Stimulated activated CD4-positive, alpha-beta T cell treated with anti-CD3 and anti-CD28 coated beads, Interleukin-12 subunit alpha, Interleukin-12 subunit beta, amount 100 ng/mL, for 24 hours (primary cell): ENCODE measurements around the gene NOX3.

Experiments used
- DNase-seq, 2 experiments: peaks; one replicate each; pipeline ENCODE4 v3.0.0-alpha.2; 2020; ENCODE audit warnings: low read depth in 2 of 2

Gene NOX3

GRCh38 chr6:155399062-155399744, 56.4 kb downstream of the NOX3 start:
- no peak for DNase-seq

DNA sequence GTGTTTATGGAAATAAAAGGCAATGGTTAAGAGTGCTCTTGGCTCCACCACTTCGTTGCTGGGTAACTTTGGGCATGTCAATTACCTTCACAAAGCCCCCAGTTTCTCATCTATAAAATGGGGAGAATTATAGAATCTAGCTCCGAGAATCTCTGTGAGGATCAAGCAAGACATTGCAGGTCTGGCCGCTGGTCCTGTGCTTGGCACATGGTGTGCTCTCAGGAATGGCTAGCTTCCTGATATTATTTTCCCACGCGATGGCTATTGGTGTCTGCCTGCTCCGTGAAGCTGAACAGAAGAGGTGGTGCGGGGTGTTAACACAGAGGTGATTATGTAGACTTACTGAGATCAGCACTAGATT, 57.0 kb downstream of the NOX3 start:
- no peak for DNase-seq

DNA sequence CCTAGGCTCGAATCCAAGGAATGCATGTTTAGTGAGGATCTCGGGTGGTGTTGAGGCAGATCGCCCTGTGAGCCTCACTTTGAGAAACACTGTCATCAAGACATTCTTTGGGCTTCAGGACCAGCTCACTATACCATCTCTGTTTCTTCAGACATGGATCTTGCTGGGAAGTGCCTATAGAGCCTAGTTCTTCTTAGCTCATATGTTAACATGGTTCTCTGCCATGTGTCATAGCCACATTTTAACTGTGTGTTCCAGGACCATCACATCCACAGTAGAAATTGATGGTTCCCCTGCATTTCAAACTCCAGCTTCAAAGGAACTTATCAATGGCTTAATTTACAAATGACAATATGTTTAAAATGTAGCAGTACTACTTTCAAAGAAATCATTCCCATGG, 57.4 kb downstream of the NOX3 start:
- no peak for DNase-seq

DNA sequence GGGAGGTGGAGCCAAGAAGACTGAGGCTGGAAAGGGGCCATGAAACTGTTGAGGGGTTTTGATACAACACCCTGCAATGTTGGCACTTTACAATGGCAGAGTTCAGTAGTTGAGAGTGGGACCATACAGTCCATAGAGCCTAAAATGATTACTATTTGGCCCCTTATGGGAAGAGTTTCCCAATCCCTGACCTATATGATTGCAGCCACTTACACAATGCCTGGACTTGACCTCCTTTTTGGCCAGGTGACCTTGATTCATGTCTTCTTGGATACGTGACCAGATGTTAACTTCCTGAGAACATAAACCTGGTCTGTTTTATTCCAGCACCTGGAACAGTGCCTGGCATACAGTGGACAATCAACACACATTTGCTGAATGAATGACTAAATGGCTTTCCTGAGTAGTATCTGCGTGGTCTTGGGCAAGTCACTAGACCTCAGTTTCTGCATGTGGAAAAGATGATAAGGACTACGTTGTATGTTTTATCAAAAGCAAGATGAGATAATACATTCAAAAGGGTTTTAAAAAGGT, 58.4 kb downstream of the NOX3 start:
- no peak for DNase-seq

- DNase-seq = no peak
These were observed 59.0 kb downstream of the NOX3 start for GRCh38 chr6:155396605-155397004.

DNA sequence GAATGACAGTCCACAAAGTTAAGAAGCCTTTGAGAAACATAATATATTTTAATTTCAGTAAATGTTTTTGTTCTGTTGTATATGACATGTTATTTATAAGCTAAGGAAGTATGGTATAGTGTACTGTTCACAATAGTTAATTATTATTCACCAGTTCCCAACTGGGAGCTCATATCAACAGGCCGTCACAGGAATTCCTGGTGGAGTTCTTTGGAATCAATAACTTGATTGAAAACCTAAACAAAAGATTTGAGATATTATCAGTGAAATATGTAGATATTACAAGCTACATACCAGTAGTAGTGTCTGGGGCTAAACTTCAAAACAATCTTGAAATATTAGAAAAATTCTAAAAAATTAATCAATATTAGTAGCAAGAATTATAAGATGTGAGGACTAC, 60.3 kb downstream of the NOX3 start:
- no peak for DNase-seq

DNA sequence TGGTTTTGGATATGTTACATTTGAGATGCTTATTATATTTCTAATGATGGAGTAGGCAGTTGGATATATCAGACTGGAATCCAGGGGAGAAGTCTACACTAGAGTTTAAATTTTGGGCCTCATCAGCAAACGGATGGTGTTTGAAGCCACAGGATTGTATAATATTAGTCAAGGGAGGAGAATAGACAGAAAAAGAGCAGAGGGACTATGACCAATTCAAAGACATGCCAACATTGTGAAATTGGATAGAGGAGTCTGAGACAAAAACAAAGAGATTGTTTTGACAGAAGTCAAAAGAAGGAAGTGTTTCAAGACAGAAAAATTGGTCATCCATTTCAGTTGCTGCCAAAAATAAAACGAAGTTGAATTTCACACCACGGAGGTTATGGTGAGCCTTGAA, 66.5 kb downstream of the NOX3 start:
- no peak for DNase-seq

GRCh38 chr6:155388591-155388990, 67.0 kb downstream of the NOX3 start:
- no peak for DNase-seq

DNA sequence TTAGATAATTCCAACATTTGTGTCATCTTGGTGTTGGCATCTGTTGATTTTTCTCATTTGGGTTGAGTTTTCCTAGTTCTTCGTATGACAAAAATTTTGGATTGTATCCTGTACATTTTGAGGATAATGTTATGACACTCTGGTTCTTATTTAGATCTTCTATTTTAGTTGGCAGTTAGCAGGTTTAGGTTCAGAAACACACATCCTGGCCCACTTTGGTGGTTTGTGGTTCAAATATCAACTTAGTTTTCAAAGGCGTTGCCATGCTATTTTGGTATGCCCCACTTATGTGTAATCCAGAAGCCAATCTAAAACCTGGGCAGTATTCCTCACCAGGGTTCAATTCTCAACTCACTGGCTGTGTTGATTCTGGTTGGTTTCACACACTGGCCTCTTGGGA, 68.2 kb downstream of the NOX3 start:
- no peak for DNase-seq

GRCh38 chr6:155384321-155384952, 71.2 kb downstream of the NOX3 start:
- no peak for DNase-seq

GRCh38 chr6:155383913-155384312, 71.7 kb downstream of the NOX3 start:
- DNase-seq = no peak

DNA sequence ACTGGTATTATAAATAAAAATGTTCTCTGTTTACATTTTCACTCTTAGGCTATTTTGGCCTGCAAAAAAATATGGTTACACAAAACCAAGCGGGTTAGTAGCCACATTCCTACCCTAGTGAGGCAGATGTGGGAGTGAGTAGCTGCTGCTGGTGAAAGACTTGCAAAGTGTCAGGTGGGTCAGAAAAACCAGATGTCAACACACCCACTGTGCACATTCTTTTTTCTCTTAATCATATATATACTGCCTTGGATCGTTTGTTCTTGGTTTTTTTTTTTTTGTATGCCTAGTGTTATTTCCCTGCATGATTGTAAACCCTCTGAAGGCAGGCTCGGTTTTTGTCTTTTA, 73.3 kb downstream of the NOX3 start:
- no peak for DNase-seq

GRCh38 chr6:155381673-155382337, 73.8 kb downstream of the NOX3 start:
- DNase-seq = no peak

GRCh38 chr6:155380666-155381332, 74.8 kb downstream of the NOX3 start:
- no peak for DNase-seq

DNA sequence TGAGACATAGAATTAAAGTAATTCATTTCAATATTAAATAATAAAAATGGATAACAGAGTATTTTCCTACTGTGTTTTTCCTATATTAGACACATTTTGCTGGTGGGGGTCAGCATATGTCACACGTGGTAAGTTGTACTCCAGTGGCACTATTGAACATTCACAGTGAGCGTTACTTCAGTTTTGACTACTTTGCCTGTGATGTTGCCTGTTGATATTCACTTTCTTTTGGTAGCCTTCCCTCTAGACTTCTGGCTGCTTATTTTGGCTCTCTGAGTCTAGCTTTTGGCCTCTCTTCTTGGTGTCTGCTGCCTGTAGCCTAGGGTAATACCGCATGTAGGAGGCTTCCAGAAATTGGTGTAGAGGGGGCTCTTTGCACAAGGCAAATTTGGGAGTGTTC, 76.9 kb downstream of the NOX3 start:
- no peak for DNase-seq

DNA sequence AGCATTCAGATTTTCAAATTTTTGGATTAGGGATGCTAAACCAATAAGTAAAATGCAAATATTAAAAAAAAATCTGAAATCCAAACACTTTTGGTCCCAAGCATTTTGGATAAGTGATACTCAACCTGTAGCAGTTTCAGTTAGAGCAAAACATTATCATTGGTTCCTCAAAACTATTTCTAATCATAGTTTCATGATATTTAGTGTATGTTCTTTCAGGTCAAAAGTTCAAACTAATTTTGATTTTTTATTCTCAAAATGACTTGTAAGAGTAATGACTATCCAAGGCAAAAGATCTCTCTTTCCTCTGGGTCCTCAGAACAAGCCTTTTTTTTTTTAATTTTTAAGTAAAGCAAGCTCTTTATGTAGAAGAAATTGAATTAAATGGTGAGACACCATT, 77.4 kb downstream of the NOX3 start:
- no peak for DNase-seq

DNA sequence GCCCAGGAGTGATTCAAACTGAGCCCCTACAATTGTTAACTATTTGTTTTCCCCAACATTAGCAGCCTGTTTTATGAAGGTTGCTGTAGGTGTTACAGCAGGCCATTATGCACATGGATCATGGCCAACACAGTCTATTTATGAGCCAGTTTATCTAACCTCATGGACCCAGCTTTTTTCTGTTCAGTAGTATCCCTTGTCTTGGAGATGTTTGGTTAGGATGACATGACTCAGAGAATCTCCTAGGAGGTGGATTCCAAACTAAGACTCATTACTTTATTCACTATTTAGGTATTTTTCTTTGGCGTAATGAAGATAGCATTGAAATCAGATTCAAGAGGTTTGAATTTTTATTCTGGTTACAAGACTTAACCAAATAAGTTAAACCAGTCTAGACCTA, 78.6 kb downstream of the NOX3 start:
- no peak for DNase-seq

- no peak for DNase-seq
These were observed 79.8 kb downstream of the NOX3 start for GRCh38 chr6:155375801-155376200.

- no peak for DNase-seq
These were observed 81.0 kb downstream of the NOX3 start for GRCh38 chr6:155374681-155375080.

GRCh38 chr6:155373276-155373675, 82.4 kb downstream of the NOX3 start:
- DNase-seq = no peak

- DNase-seq = no peak
These were observed 83.4 kb downstream of the NOX3 start for GRCh38 chr6:155372256-155372655.

DNA sequence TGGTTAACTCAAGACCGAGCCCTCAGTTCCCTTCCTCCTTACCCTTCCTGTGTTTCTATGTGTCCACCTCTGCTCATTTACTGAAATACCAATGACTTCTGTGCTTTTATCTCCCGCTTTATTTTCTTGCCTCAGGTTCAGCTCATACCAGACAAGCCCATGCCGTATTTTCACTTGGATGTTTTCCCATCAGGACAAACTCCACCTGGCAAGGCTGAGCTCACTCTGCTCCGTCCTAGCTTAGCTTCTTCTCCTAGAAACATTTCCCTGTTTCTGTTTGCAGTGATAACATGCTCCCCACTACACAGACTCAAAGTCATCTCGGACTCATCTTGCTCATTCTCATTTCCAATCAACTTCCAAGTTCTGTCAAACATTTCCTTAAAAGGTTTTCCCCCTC, 84.4 kb downstream of the NOX3 start:
- DNase-seq = no peak

DNA sequence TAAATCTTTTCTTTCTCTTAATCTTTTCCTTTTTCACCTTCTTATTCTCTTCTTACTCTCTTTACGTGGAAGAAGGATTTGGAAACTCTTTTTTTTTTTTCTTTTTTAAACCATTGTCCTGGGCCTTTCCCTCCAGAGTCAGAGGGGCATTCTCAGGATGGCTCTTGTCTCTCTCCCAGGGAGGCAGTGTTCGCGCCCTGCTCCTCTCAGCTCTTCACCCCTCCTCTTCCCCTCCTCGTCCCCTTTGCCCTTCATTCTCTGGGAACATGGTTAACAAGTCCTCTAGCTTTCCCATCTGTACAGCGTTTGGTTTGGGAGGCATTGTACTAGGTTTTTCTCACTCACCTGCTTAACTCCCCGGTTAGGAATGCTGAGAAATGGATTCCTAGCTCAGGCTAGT, 89.3 kb downstream of the NOX3 start:
- DNase-seq = no peak
